Amniotic epithelial cell (primary cell): ENCODE data around the gene OR7C2.
"Not testable (repeated sequence)": the region's sequence is repeated elsewhere in the genome, so short reads cannot be mapped to it uniquely, and the experiment has no call there.

Experiments used
- DNase-seq: peaks from one replicate; pipeline ENCODE4 v3.0.0-alpha.2; 2010; ENCODE audit warnings: low read depth

OR7C2 gene

GRCh38 chr19:14941189-14941588 lies at the start of gene OR7C2:
TSS of gene OR7C2 (plus strand) at chr19:14941489. CDS start at chr19:14941489, 0 bp downstream.
- no peak for DNase-seq

GRCh38 chr19:14901675-14902260 lies 39.5 kb upstream of the OR7C2 start:
- DNase-seq: no peak

GRCh38 chr19:14906711-14907110 lies 34.6 kb upstream of the OR7C2 start:
- DNase-seq: no peak

GRCh38 chr19:14915116-14915515 lies 26.2 kb upstream of the OR7C2 start:
- DNase-seq: no peak

GRCh38 chr19:14916848-14917247 lies 24.4 kb upstream of the OR7C2 start:
- no peak for DNase-seq

- DNase-seq: no peak
These were observed 7.8 kb upstream of the OR7C2 start for GRCh38 chr19:14933506-14933905.

- no peak for DNase-seq
These were observed 1.0 kb upstream of the OR7C2 start for GRCh38 chr19:14940266-14940665.

GRCh38 chr19:14943601-14944000 lies 2.3 kb downstream of the OR7C2 start:
- DNase-seq: peak; percentile 3

- DNase-seq: no peak
These were observed 3.2 kb downstream of the OR7C2 start for GRCh38 chr19:14944456-14944855.

- DNase-seq: not testable (repeated sequence)
These were observed 8.1 kb downstream of the OR7C2 start for GRCh38 chr19:14949413-14949812.

- no peak for DNase-seq
These were observed 8.6 kb downstream of the OR7C2 start for GRCh38 chr19:14949876-14950275.

GRCh38 chr19:14950421-14950820 lies 9.1 kb downstream of the OR7C2 start:
- no peak for DNase-seq

GRCh38 chr19:14952767-14953166 lies 11.5 kb downstream of the OR7C2 start:
- no peak for DNase-seq

GRCh38 chr19:14954071-14954655 lies 12.9 kb downstream of the OR7C2 start:
- DNase-seq: no peak

GRCh38 chr19:14957464-14957863 lies 16.2 kb downstream of the OR7C2 start:
- DNase-seq: no peak

GRCh38 chr19:14959263-14959662 lies 18.0 kb downstream of the OR7C2 start:
- DNase-seq: no peak

GRCh38 chr19:14961956-14962685 lies 20.8 kb downstream of the OR7C2 start:
- DNase-seq: no peak

- DNase-seq: no peak
These were observed 27.0 kb downstream of the OR7C2 start for GRCh38 chr19:14968247-14968646.

- no peak for DNase-seq
These were observed 30.2 kb downstream of the OR7C2 start for GRCh38 chr19:14971474-14971873.

GRCh38 chr19:14972676-14973075 lies 31.4 kb downstream of the OR7C2 start:
- DNase-seq: no peak

GRCh38 chr19:14974488-14974887 lies 33.2 kb downstream of the OR7C2 start:
- no peak for DNase-seq

GRCh38 chr19:14977128-14977527 lies 35.8 kb downstream of the OR7C2 start:
- no peak for DNase-seq

- DNase-seq: no peak
These were observed 37.0 kb downstream of the OR7C2 start for GRCh38 chr19:14978161-14978776.
